Breast epithelium (tissue), 4 donors: ENCODE results near the gene GPR137. TPM values are rescaled to one million over a fixed set of nuclear protein-coding genes. Genes with fewer than 3 reads are reported as not detected.
A peak's percentile ranks its signal among the peaks of the same experiment; 100 is the strongest.
"Not testable (repeated sequence)": the region's sequence is repeated elsewhere in the genome, so short reads cannot be mapped to it uniquely, and the experiment has no call there.

Experiments
- DNase-seq, 2 donors: peaks; one replicate each; pipeline ENCODE4 v3.0.0-alpha.2; 2019; ENCODE audit warnings: low spot score in 2 of 2
- H3K27ac ChIP-seq, 2 donors: fragments of 200-600 bp; sonication (generic) in 1 of 2; one replicate each; pipeline ENCODE4 v1.5.1; 2016 to 2019; ENCODE audit warnings: mild to moderate bottlenecking in 1 of 2
- H3K27me3 ChIP-seq, 2 donors: fragments of 200-600 bp; sonication (generic) in 1 of 2; one replicate each; pipeline versions ENCODE4 v1.5.1 to v1.6.0; 2017 to 2019; ENCODE audit warnings: control low read depth in 1 of 2, mild to moderate bottlenecking in 1 of 2
- H3K36me3 ChIP-seq: fragments of 200-600 bp; one replicate; pipeline ENCODE4 v1.5.1; 2019
- H3K4me1 ChIP-seq, 2 donors: fragments of 200-600 bp; sonication (generic); one replicate each; pipeline ENCODE4 v1.5.1; 2016 to 2019; ENCODE audit warnings: control low read depth in 1 of 2
- H3K4me3 ChIP-seq, 3 donors: fragments of 200-600 bp; sonication (generic); 1 replicate in 2 of 3; 2 replicates in 1 of 3; pipeline ENCODE4 v1.5.1; 2016 to 2019; ENCODE audit warnings: mild to moderate bottlenecking in 3 of 3, moderate library complexity in 2 of 3
- H3K9me3 ChIP-seq, 2 donors: fragments of 200-600 bp; sonication (generic) in 1 of 2; one replicate each; pipeline ENCODE4 v1.5.1; 2016 to 2019; ENCODE audit warnings: control low read depth in 1 of 2
- POLR2A ChIP-seq: fragments of 450-650 bp; IDR thresholded peaks from one replicate; pipeline ENCODE4 v1.6.1; 2016; ENCODE audit warnings: antibody characterized with exemption, mild to moderate bottlenecking, moderate library complexity
- POLR2AphosphoS5 ChIP-seq, 3 donors: sonication (generic); formaldehyde crosslinking; IDR thresholded peaks; one replicate each; pipeline ENCODE4 v1.6.1; 2017; ENCODE audit warnings: antibody characterized with exemption in 3 of 3
- intact Hi-C: fragments of 100-400 bp; cut with DNase I; formaldehyde crosslinking; loops from one replicate; pipeline ENCODE4 v1.15.1; 2023; ENCODE audit warnings: low total_unique reads
- total RNA-seq, 3 donors: library from RNA; depleted of rRNA; stranded (reverse); fragments of >200 nt; gene quantifications; one replicate each; pipeline ENCODE4 v1.1.0, GENCODE V29; 2016
- TF ChIP-seq, protein P1 (sequence below), 3 donors: fragments of 450-650 bp; IDR thresholded peaks; one replicate each; pipeline ENCODE4 v1.5.1; 2016 to 2017; ENCODE audit warnings: antibody characterized with exemption in 3 of 3, mild to moderate bottlenecking in 3 of 3, moderate library complexity in 3 of 3

Gene GPR137
- total RNA-seq, 3 donors from 2014 or later = 8.9 to 14.7 (median 11.1) TPM

- DNase-seq = no peak
- H3K4me3 ChIP-seq = no peak overlapping the region
- H3K36me3 ChIP-seq = no peaks in the 10 kb centered on the region
- H3K27ac ChIP-seq = peak overlapping the region in 1 of 2 donors; percentile 17
- H3K27me3 ChIP-seq = no peaks in the 10 kb centered on the region
- no peaks in the 10 kb centered on the region for H3K9me3 ChIP-seq
- TF ChIP-seq, protein P1, sequence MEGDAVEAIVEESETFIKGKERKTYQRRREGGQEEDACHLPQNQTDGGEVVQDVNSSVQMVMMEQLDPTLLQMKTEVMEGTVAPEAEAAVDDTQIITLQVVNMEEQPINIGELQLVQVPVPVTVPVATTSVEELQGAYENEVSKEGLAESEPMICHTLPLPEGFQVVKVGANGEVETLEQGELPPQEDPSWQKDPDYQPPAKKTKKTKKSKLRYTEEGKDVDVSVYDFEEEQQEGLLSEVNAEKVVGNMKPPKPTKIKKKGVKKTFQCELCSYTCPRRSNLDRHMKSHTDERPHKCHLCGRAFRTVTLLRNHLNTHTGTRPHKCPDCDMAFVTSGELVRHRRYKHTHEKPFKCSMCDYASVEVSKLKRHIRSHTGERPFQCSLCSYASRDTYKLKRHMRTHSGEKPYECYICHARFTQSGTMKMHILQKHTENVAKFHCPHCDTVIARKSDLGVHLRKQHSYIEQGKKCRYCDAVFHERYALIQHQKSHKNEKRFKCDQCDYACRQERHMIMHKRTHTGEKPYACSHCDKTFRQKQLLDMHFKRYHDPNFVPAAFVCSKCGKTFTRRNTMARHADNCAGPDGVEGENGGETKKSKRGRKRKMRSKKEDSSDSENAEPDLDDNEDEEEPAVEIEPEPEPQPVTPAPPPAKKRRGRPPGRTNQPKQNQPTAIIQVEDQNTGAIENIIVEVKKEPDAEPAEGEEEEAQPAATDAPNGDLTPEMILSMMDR (IDR thresholded peaks at IDR 0.05) = no peak
- TF ChIP-seq POLR2AphosphoS5 (IDR thresholded peaks at IDR 0.05) (no peak), POLR2A (no peak)
- H3K4me1 ChIP-seq = peaks cover 10 to 12% of the 10 kb centered on the region in 2 donors
- intact Hi-C loops = no loop called here
Measured at GRCh38 chr11:64243236-64243854, 42.3 kb upstream of the GPR137 start.

- Histone ChIP-seq H3K27ac (peak overlapping the region in 1 of 2 donors; percentile 17), H3K9me3 (no peaks in the 10 kb centered on the region), H3K27me3 (no peaks in the 10 kb centered on the region), H3K4me3 (no peak overlapping the region), H3K4me1 (peaks cover 10 to 12% of the 10 kb centered on the region in 2 donors), H3K36me3 (no peaks in the 10 kb centered on the region)
- no peak for TF ChIP-seq POLR2AphosphoS5 (IDR thresholded peaks at IDR 0.05)
- TF ChIP-seq POLR2A = no peak
- TF ChIP-seq, protein P1 (IDR thresholded peaks at IDR 0.05) = no peak
- intact Hi-C loops = no loop called here
- no peak for DNase-seq
Measured at GRCh38 chr11:64244107-64244506, 41.5 kb upstream of the GPR137 start.

DNA sequence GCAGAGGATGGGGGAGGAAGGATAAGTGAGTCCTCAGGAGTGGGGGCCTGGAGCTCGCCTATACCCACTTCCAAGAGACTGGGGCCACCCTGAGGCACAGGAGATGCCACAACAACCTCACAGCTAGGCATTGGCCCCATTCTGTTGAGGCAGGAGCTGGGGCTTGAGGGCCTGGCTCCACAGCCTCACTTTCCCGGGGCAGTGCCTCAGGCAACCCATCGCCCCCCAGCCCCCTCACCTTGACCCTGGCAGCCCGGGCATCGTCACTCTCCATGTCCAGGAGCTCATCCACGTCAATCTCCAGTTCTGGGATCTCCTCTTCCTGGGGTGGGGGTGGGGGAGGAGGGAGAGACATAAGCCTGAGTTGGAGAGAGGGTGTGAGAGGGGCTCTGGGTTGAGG lies 40.7 kb upstream of the GPR137 start:
- Histone ChIP-seq H3K27ac (peak overlapping the region; percentile 73 to 84), H3K4me3 (peak overlapping the region; percentile 3 to 91 (median 76)), H3K4me1 (peaks cover 10 to 12% of the 10 kb centered on the region in 2 donors), H3K27me3 (no peaks in the 10 kb centered on the region), H3K36me3 (no peaks in the 10 kb centered on the region), H3K9me3 (no peaks in the 10 kb centered on the region)
- DNase-seq = no peak
- intact Hi-C loops = no loop called here
- TF ChIP-seq POLR2AphosphoS5 (IDR thresholded peaks at IDR 0.05) (no peak), POLR2A (no peak)
- TF ChIP-seq, protein P1 (IDR thresholded peaks at IDR 0.05) = no peak

DNA sequence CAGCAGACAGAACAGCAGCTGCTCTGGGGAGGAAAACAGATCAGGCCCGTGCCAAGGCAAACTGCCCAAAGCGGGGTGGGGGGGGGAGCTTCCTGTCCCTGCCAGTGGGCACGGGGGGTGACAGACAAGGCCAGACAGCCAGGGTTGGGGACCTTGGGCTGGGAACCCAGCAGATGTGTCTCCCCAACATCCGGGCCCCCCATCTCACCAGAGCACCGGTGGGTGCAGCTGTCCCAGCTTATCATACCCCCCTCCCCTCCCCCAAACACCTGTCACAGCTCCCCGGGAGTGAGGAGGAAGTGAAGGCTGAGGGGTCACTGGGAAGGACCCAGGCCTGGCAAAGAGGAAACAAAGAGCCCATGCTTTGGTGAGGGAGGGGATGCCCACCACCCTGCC lies 40.2 kb upstream of the GPR137 start:
- intact Hi-C loops = no loop called here
- H3K4me1 ChIP-seq = peaks cover 7 to 12% of the 10 kb centered on the region in 2 donors
- H3K36me3 ChIP-seq = no peaks in the 10 kb centered on the region
- no peak for DNase-seq
- no peaks in the 10 kb centered on the region for H3K9me3 ChIP-seq
- no peak for TF ChIP-seq POLR2AphosphoS5 (IDR thresholded peaks at IDR 0.05)
- H3K27me3 ChIP-seq = no peaks in the 10 kb centered on the region
- peak overlapping the region; percentile 71 to 91 (median 76) for H3K4me3 ChIP-seq
- peak overlapping the region; percentile 73 to 84 for H3K27ac ChIP-seq

DNA sequence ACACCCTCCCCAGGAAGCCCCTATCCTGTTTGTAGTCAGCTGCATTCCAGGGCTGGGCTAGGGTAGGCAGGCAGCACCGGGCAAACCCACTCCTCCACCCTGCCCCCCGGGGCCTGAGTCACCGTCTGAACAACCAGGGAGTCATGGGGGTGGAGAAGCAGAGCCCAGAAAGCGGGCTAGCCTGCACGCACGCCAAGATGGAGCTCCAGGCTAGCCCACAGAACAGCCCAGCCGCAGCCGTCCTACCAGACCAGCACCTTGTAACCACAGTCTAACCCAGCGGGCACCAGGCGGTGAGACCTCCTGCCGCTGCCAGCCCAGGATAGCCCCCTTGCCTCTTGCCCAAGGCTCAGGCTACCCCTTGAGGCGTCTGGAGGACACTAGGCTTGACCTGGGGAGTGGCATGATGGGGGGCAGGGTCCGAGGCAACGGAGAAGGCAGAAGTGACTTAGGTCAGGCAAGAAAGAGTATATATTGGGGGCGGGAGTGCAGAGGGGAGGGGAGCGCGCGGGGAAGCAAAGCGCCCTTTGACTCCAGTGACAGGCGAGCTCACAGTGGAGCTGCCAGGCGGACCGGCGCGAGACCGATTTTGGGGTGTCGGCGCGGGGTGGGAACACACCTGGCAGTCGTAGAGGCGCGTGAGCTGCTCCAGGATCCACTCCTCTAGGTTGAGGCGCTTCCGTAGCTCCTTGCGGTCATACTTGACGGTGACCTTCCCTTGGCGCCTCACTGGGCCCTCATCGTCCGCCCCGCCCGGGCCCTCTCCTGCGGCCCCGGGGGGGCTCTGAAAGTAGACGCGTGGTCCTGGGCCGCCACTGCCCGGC lies 39.6 kb upstream of the GPR137 start:
- peak; percentile 69 to 70 for DNase-seq
- Histone ChIP-seq H3K27ac (peak overlapping the region; percentile 73 to 84), H3K27me3 (no peaks in the 10 kb centered on the region), H3K36me3 (no peaks in the 10 kb centered on the region), H3K9me3 (no peaks in the 10 kb centered on the region), H3K4me1 (peaks cover 6 to 12% of the 10 kb centered on the region in 2 donors), H3K4me3 (peak overlapping the region; percentile 71 to 91 (median 76))
- intact Hi-C loops = no loop called here
- peak in 1 of 3 donors; percentile 10 for TF ChIP-seq POLR2AphosphoS5 (IDR thresholded peaks at IDR 0.05)
- no peak for TF ChIP-seq POLR2A
- TF ChIP-seq, protein P1 (IDR thresholded peaks at IDR 0.05) = no peak

DNA sequence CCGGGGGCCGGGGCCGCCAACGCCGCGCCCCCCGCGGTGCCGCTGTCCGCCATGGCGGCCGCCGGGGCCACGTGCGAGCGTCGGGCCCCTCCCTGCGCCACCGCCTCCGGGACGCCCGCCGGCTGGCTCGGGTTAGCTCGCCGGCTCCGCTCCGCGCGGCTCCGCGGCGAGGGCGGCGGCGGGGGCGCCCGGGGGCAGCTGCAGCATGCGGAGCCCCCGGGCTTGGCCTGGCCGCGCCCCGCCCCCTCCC lies 39.1 kb upstream of the GPR137 start:
- DNase-seq, H3K36me3 ChIP-seq, H3K27me3 ChIP-seq, H3K9me3 ChIP-seq, intact Hi-C loops: not testable (repeated sequence)
- Histone ChIP-seq H3K27ac (peak overlapping the region; percentile 73 to 84), H3K4me1 (peaks cover 6 to 12% of the 10 kb centered on the region in 2 donors), H3K4me3 (peak overlapping the region; percentile 71 to 91 (median 76))
